ENCODE results near the gene OR4Q2.

GRCh38 chr14:20048202-20048601, 46.2 kb downstream of the OR4Q2 start:
- TF ChIP-seq CTCF (IDR thresholded peaks at IDR 0.05), result no peak
- TF ChIP-seq POLR2A (IDR thresholded peaks at IDR 0.05), result no peak

Data from adrenal gland (tissue), 5 donors.